GM12892 (cell line): ENCODE measurements around the gene CALML5.

ENCODE experiments used
- POLR2A ChIP-seq: IDR thresholded peaks from 2 replicates; pipeline ENCODE4 v1.6.1; 2011; ENCODE audit warnings: low read depth, low read length, control low read depth
- POLR2AphosphoS5 ChIP-seq: IDR thresholded peaks from 2 replicates; pipeline ENCODE4 v1.6.1; 2011; ENCODE audit warnings: low read depth, low read length, control low read depth
- TAF1 ChIP-seq: IDR thresholded peaks from 2 replicates; pipeline ENCODE4 v1.6.1; 2011; ENCODE audit warnings: low read depth, mild to moderate bottlenecking, control low read depth, low read length, borderline replicate concordance

GRCh38 chr10:5468262-5469106 lies 30.9 kb downstream of the CALML5 start:
- TF ChIP-seq POLR2AphosphoS5 (no peak), POLR2A (no peak), TAF1 (no peak)
